Mesothelial cell of epicardium (in vitro differentiated cells): ENCODE measurements around the gene KLHL29. TPM values are rescaled to one million over a fixed set of nuclear protein-coding genes. Genes with fewer than 3 reads are reported as not detected.

Experiments used
- DNase-seq, 2 experiments: peaks; one replicate each; pipeline ENCODE4 v3.0.0; 2021; ENCODE audit warnings: low spot score in 2 of 2; ENCODE audit not compliant: unreplicated experiment in 2 of 2
- H3K27ac Mint-ChIP-seq: 2 replicates; pipeline ENCODE4 v1.8.0; 2021; ENCODE audit warnings: mixed read lengths
- H3K27me3 Mint-ChIP-seq: 2 replicates; pipeline ENCODE4 v1.8.0; 2021; ENCODE audit warnings: low read depth, mixed read lengths
- H3K36me3 Mint-ChIP-seq: 2 replicates; pipeline ENCODE4 v1.8.0; 2021; ENCODE audit warnings: mixed read lengths
- H3K4me1 Mint-ChIP-seq: 2 replicates; pipeline ENCODE4 v1.8.0; 2021; ENCODE audit warnings: mixed read lengths
- H3K4me3 Mint-ChIP-seq: 2 replicates; pipeline ENCODE4 v1.8.0; 2021; ENCODE audit warnings: mild to moderate bottlenecking, moderate library complexity, mixed read lengths
- H3K9me3 Mint-ChIP-seq: 2 replicates; pipeline ENCODE4 v1.8.0; 2021; ENCODE audit warnings: mixed read lengths
- CTCF ChIP-seq: fragments of 200-600 bp; sonication (generic); IDR thresholded peaks from one replicate; pipeline ENCODE4 v1.5.0; 2021; ENCODE audit warnings: antibody characterized with exemption; ENCODE audit not compliant: unreplicated experiment
- total RNA-seq: library from RNA; stranded (reverse); gene quantifications from 3 replicates; pipeline ENCODE4 v1.2.1, GENCODE V29; 2021

KLHL29 gene
- total RNA-seq, 1 donor from 2014 or later, result 28.3 TPM

DNA sequence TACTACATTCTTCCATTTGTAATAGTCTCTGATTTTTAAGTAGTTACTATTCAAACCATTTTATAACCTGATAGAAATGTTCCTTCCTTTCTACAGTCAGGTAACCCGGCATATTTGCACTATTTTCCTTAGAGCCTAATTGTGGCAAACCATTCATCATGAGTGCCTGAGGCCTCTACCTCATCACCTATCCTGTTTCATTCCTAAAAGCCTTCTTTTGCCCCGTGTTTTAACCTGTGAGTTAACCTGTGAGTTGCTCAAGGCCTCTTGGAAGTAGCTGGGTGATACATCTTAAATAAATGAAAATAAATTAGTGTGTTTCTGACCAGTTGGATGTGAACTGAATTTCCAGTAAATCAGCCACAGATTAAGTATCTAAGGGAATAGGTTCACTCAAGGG, 6.5 kb upstream of the KLHL29 start:
- H3K27ac Mint-ChIP-seq, result no peak overlapping the region
- no peaks in the 10 kb centered on the region for H3K9me3 Mint-ChIP-seq
- DNase-seq, result no peak
- TF ChIP-seq CTCF, result no peak
- H3K36me3 Mint-ChIP-seq, result no peaks in the 10 kb centered on the region
- no peak overlapping the region for H3K4me3 Mint-ChIP-seq
- peaks cover 2% of the 10 kb centered on the region for H3K4me1 Mint-ChIP-seq
- H3K27me3 Mint-ChIP-seq, result peaks cover 23% of the 10 kb centered on the region

GRCh38 chr2:23379220-23379695, 5.7 kb upstream of the KLHL29 start:
- DNase-seq, result no peak
- Mint-ChIP-seq H3K27ac (no peak overlapping the region), H3K4me3 (no peak overlapping the region), H3K36me3 (no peaks in the 10 kb centered on the region), H3K27me3 (peaks cover 26% of the 10 kb centered on the region), H3K4me1 (peaks cover 5% of the 10 kb centered on the region), H3K9me3 (no peaks in the 10 kb centered on the region)
- no peak for TF ChIP-seq CTCF

DNA sequence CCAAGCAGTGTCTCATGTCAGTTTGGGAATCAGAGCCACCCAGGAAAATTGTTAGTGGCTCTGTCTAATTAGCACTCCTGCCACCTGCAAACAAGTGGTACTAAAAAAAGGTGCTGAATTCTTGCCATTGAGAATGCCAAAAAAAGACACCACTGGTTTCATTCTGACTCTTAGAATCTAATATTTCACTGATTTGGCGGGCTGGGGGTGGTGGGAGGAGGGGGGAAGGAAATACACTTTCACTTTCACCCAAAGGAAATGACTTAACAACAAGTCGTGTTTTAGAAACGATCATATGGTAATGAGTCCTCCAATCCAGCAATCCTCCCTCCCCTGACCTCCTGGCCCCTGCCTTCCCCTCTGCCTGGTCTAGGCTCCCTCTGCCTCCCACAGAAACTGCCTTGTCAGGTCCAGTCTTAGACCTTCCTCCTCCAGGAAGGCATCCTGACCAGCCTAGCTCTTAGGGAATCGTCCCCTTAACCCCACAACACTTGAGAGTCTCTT, 4.4 kb upstream of the KLHL29 start:
- H3K36me3 Mint-ChIP-seq, result no peaks in the 10 kb centered on the region
- H3K4me1 Mint-ChIP-seq, result peaks cover 8% of the 10 kb centered on the region
- no peak for TF ChIP-seq CTCF
- H3K27ac Mint-ChIP-seq, result no peak overlapping the region
- H3K4me3 Mint-ChIP-seq, result no peak overlapping the region
- no peaks in the 10 kb centered on the region for H3K9me3 Mint-ChIP-seq
- DNase-seq, result no peak
- H3K27me3 Mint-ChIP-seq, result peaks cover 28% of the 10 kb centered on the region

DNA sequence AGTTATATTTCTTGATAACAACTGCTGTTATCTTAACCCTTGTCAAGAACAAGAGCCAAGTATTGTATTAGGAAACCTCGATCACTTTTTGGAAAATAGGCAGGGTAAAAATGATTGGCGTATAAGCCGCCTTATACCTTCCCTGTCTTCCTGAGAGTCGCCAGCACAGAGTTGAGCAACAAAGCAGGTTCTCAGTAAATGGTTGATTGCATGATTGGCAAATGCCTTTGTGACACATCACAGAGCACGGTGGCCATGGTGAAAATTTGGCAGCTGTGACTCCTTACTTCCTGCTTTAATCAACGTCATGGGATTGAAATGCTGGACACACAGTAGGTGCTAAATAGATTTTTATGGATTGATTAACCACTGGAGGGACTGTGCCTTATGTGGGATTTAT, 3.9 kb upstream of the KLHL29 start:
- DNase-seq, result no peak
- Mint-ChIP-seq H3K27me3 (peaks cover 28% of the 10 kb centered on the region), H3K36me3 (no peaks in the 10 kb centered on the region), H3K9me3 (no peaks in the 10 kb centered on the region), H3K27ac (no peak overlapping the region), H3K4me1 (peaks cover 8% of the 10 kb centered on the region), H3K4me3 (no peak overlapping the region)
- no peak for TF ChIP-seq CTCF

GRCh38 chr2:23381485-23381884, 3.5 kb upstream of the KLHL29 start:
- no peaks in the 10 kb centered on the region for H3K9me3 Mint-ChIP-seq
- H3K4me3 Mint-ChIP-seq, result no peak overlapping the region
- TF ChIP-seq CTCF, result no peak
- DNase-seq, result no peak
- no peaks in the 10 kb centered on the region for H3K36me3 Mint-ChIP-seq
- peaks cover 29% of the 10 kb centered on the region for H3K27me3 Mint-ChIP-seq
- H3K4me1 Mint-ChIP-seq, result peaks cover 11% of the 10 kb centered on the region
- no peak overlapping the region for H3K27ac Mint-ChIP-seq

DNA sequence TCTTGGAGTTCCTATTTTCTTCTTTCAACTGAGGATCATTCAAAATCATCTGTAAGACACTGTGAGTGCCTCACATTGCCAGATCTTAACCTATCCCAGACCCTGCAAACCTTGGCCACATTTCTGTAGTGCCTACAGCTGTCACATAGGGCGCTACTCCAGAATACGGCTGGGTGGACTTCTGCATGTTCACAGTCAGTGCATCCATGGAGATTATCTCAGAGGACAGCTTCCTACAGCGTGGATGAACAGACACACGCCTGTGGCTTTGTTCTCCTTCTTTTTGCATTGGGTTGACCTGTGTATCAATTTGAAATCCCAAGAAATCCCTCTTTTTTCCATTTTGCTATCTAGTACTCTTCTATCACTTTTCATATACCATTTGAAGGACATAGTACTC, 1.9 kb upstream of the KLHL29 start:
- H3K27ac Mint-ChIP-seq, result no peak overlapping the region
- H3K36me3 Mint-ChIP-seq, result no peaks in the 10 kb centered on the region
- no peak for TF ChIP-seq CTCF
- DNase-seq, result no peak
- H3K4me1 Mint-ChIP-seq, result peaks cover 23% of the 10 kb centered on the region
- no peak overlapping the region for H3K4me3 Mint-ChIP-seq
- peaks cover 38% of the 10 kb centered on the region for H3K27me3 Mint-ChIP-seq
- H3K9me3 Mint-ChIP-seq, result no peaks in the 10 kb centered on the region
